ENCODE measurements around the gene PRKAR1B. TPM values are rescaled to one million over a fixed set of nuclear protein-coding genes. Genes with fewer than 3 reads are reported as not detected.

The PRKAR1B gene
- polyA plus RNA-seq, 1 of the 3 experiments (the other 2 are of a cell fraction), result 63.7 TPM

- H3K4me1 ChIP-seq (ENCODE audit: control insufficient read depth in 1 of 2, insufficient read depth in 2 of 2, low read depth in 1 of 2, low read length in 1 of 2), result no peaks in the 10 kb centered on the region
- no peak overlapping the region for H2AFZ ChIP-seq (ENCODE audit: low read depth)
- no peak overlapping the region for H3K27ac ChIP-seq (ENCODE audit: low read depth in 2 of 2, low read length in 1 of 2)
- H3F3A ChIP-seq (replicated peaks; ENCODE audit: insufficient read depth), result no peaks in the 10 kb centered on the region
- H3K4me2 ChIP-seq, result no peak overlapping the region
- no peaks in the 10 kb centered on the region for H4K20me1 ChIP-seq (ENCODE audit: insufficient read depth)
- no peak overlapping the region for H3K9ac ChIP-seq
- TF ChIP-seq SMC3 (IDR thresholded peaks at IDR 0.05; ENCODE audit: low read depth, low read length) (no peak), GATA2 (CRISPR knock-in tag; IDR thresholded peaks at IDR 0.05) (no peak), EZH2phosphoT487 (IDR thresholded peaks at IDR 0.05; ENCODE audit: borderline replicate concordance, low read depth) (no peak), EP300 (IDR thresholded peaks at IDR 0.05; ENCODE audit: borderline replicate concordance in 1 of 2, low read depth in 1 of 2, low read length in 1 of 2) (no peak), TCF12 (IDR thresholded peaks at IDR 0.05) (no peak), POLR2AphosphoS5 (IDR thresholded peaks at IDR 0.05; ENCODE audit: low read depth, low read length) (no peak), YY1 (IDR thresholded peaks at IDR 0.05; ENCODE audit: low read depth) (no peak), GABPA (IDR thresholded peaks at IDR 0.05; ENCODE audit: low read depth) (no peak)
- TF ChIP-seq, protein P1, sequence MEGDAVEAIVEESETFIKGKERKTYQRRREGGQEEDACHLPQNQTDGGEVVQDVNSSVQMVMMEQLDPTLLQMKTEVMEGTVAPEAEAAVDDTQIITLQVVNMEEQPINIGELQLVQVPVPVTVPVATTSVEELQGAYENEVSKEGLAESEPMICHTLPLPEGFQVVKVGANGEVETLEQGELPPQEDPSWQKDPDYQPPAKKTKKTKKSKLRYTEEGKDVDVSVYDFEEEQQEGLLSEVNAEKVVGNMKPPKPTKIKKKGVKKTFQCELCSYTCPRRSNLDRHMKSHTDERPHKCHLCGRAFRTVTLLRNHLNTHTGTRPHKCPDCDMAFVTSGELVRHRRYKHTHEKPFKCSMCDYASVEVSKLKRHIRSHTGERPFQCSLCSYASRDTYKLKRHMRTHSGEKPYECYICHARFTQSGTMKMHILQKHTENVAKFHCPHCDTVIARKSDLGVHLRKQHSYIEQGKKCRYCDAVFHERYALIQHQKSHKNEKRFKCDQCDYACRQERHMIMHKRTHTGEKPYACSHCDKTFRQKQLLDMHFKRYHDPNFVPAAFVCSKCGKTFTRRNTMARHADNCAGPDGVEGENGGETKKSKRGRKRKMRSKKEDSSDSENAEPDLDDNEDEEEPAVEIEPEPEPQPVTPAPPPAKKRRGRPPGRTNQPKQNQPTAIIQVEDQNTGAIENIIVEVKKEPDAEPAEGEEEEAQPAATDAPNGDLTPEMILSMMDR (IDR thresholded peaks at IDR 0.05), result no peak
- ChIA-PET POLR2A (no interaction called here), CTCF (no interaction called here)
- DNase-seq, result no peak
- no peaks in the 10 kb centered on the region for H3K79me2 ChIP-seq (ENCODE audit: insufficient read depth)
- H3K4me3 ChIP-seq (ENCODE audit: low read depth in 2 of 2, low read length in 1 of 2), result no peak overlapping the region
- no peaks in the 10 kb centered on the region for H3K9me2 ChIP-seq
- H3K27me3 ChIP-seq (ENCODE audit: insufficient read depth), result no peaks in the 10 kb centered on the region
- no peaks in the 10 kb centered on the region for H3K9me3 ChIP-seq
- WGBS (ENCODE audit: low lambda C conversion rate), result 91% methylated on average over 44 of the region's 45 CpGs
- peaks cover 0 to 5% of the 10 kb centered on the region in 2 experiments for H3K36me3 ChIP-seq (replicated peaks in 1 of 2; ENCODE audit: control insufficient read depth in 1 of 2, insufficient read depth in 2 of 2, low read length in 1 of 2)
These were observed 154.4 kb downstream of the PRKAR1B start for GRCh38 chr7:572416-573268.

- Histone ChIP-seq H3K9ac (no peak overlapping the region), H3K4me3 (ENCODE audit: low read depth in 2 of 2, low read length in 1 of 2) (no peak overlapping the region), H3K36me3 (replicated peaks in 1 of 2; ENCODE audit: control insufficient read depth in 1 of 2, insufficient read depth in 2 of 2, low read length in 1 of 2) (peaks cover 0 to 3% of the 10 kb centered on the region in 2 experiments), H2AFZ (ENCODE audit: low read depth) (no peak overlapping the region), H3K9me2 (no peaks in the 10 kb centered on the region), H3K27me3 (ENCODE audit: insufficient read depth) (no peaks in the 10 kb centered on the region), H3K27ac (ENCODE audit: low read depth in 2 of 2, low read length in 1 of 2) (no peak overlapping the region), H3K4me2 (no peak overlapping the region), H3K4me1 (ENCODE audit: control insufficient read depth in 1 of 2, insufficient read depth in 2 of 2, low read depth in 1 of 2, low read length in 1 of 2) (no peaks in the 10 kb centered on the region), H3K79me2 (ENCODE audit: insufficient read depth) (no peaks in the 10 kb centered on the region), H4K20me1 (ENCODE audit: insufficient read depth) (no peaks in the 10 kb centered on the region), H3F3A (replicated peaks; ENCODE audit: insufficient read depth) (no peaks in the 10 kb centered on the region), H3K9me3 (no peaks in the 10 kb centered on the region)
- WGBS (ENCODE audit: low lambda C conversion rate), result 98% methylated on average over 27 of the region's 38 CpGs
- no peak for DNase-seq
- TF ChIP-seq GABPA (IDR thresholded peaks at IDR 0.05; ENCODE audit: low read depth) (no peak), FOSL2 (IDR thresholded peaks at IDR 0.05; ENCODE audit: borderline replicate concordance, low read depth) (no peak), USF1 (IDR thresholded peaks at IDR 0.05; ENCODE audit: borderline replicate concordance, low read depth) (no peak), SMC3 (IDR thresholded peaks at IDR 0.05; ENCODE audit: low read depth, low read length) (no peak)
- ChIA-PET CTCF (interaction anchor here (0.6 to 0.8 kb wide), 2 partner anchors 47 to 249 kb away, joined by 3 read pairs; no protein-coding TSS in a partner anchor), POLR2A (no interaction called here)
These were observed 155.2 kb downstream of the PRKAR1B start for GRCh38 chr7:571718-572415.
